HEK293 (cell line): ENCODE measurements around the gene GTF3C5.

ENCODE experiments used
- CTCF ChIA-PET: fragments of 350-600 bp; formaldehyde crosslinking; extraction: SDS; loops from one replicate; lab custom pipeline; 2021; ENCODE audit warnings: antibody characterized with exemption; lab: Yijun Ruan, JAX
- POLR2A ChIA-PET: fragments of 300-600 bp; formaldehyde crosslinking; extraction: SDS; loops from one replicate; lab custom pipeline; 2020; ENCODE audit warnings: antibody characterized with exemption, inconsistent platforms; lab: Yijun Ruan, JAX
- H3K27ac ChIP-seq: fragments of 200-500 bp; sonication (Bioruptor generic); 2 replicates; pipeline ENCODE4 v1.5.1; 2014; ENCODE audit warnings: low read depth, low read length, control low read depth, inconsistent platforms; ENCODE audit errors: extremely low read depth
- H3K36me3 ChIP-seq, 2 experiments: fragments of 200-500 bp in 1 of 2; sonication (Bioruptor generic) in 1 of 2; 1 replicate in 1 of 2; 2 replicates in 1 of 2; pipeline ENCODE4 v1.5.1; 2014 to 2017; ENCODE audit warnings: inconsistent platforms in 2 of 2, low read length in 2 of 2; ENCODE audit not compliant: control insufficient read depth in 2 of 2, insufficient read depth in 1 of 2
- H3K4me1 ChIP-seq: fragments of 200-500 bp; sonication (Bioruptor generic); 2 replicates; pipeline ENCODE4 v1.5.1; 2014; ENCODE audit warnings: mild to moderate bottlenecking, low read length, inconsistent platforms; ENCODE audit not compliant: control insufficient read depth, insufficient read depth
- H3K4me3 ChIP-seq: 2 replicates; pipeline ENCODE4 v1.5.1; 2011; ENCODE audit warnings: low read depth, mild to moderate bottlenecking, control low read depth, low read length, moderate library complexity
- H3K9me3 ChIP-seq: fragments of 200-500 bp; sonication (Bioruptor generic); 2 replicates; pipeline ENCODE4 v1.5.1; 2014; ENCODE audit warnings: low read depth, low read length, inconsistent platforms; ENCODE audit not compliant: control insufficient read depth, insufficient read depth
- AEBP2 ChIP-seq: fragments of 450-650 bp; formaldehyde crosslinking; IDR thresholded peaks from 2 replicates; pipeline ENCODE4 v1.5.1; 2016; ENCODE audit warnings: missing biosample characterization, missing genetic modification characterization, borderline replicate concordance
- KLF7 ChIP-seq: fragments of 450-650 bp; formaldehyde crosslinking; IDR thresholded peaks from 2 replicates; pipeline ENCODE4 v1.5.1; 2016; ENCODE audit warnings: missing biosample characterization, missing genetic modification characterization, borderline replicate concordance
- MZF1 ChIP-seq: fragments of 450-650 bp; formaldehyde crosslinking; IDR thresholded peaks from 2 replicates; pipeline ENCODE4 v1.5.1; 2017; ENCODE audit warnings: missing biosample characterization, missing genetic modification characterization, borderline replicate concordance
- REST ChIP-seq: fragments of 450-650 bp; formaldehyde crosslinking; IDR thresholded peaks from 2 replicates; pipeline ENCODE4 v1.5.1; 2016; ENCODE audit warnings: missing biosample characterization, missing genetic modification characterization
- WT1 ChIP-seq: fragments of 450-650 bp; formaldehyde crosslinking; IDR thresholded peaks from 2 replicates; pipeline ENCODE4 v1.5.1; 2016; ENCODE audit warnings: missing biosample characterization, missing genetic modification characterization
- ZBTB17 ChIP-seq: fragments of 450-650 bp; formaldehyde crosslinking; IDR thresholded peaks from 2 replicates; pipeline ENCODE4 v1.5.1; 2016; ENCODE audit warnings: missing biosample characterization, missing genetic modification characterization
- ZBTB21 ChIP-seq: fragments of 450-650 bp; formaldehyde crosslinking; IDR thresholded peaks from 2 replicates; pipeline ENCODE4 v1.5.1; 2017; ENCODE audit warnings: missing biosample characterization, missing genetic modification characterization
- ZBTB26 ChIP-seq: fragments of 450-650 bp; formaldehyde crosslinking; optimal IDR thresholded peaks from 2 replicates; pipeline ENCODE3; 2016; ENCODE audit warnings: missing biosample characterization, mild to moderate bottlenecking, missing genetic modification characterization
- ZBTB8A ChIP-seq: fragments of 450-650 bp; formaldehyde crosslinking; IDR thresholded peaks from 2 replicates; pipeline ENCODE4 v1.5.1; 2016; ENCODE audit warnings: missing biosample characterization, missing genetic modification characterization
- ZFHX2 ChIP-seq: fragments of 450-650 bp; formaldehyde crosslinking; conservative IDR thresholded peaks from 2 replicates; pipeline ENCODE4 v1.5.1; 2016; ENCODE audit warnings: missing biosample characterization, missing genetic modification characterization
- ZNF175 ChIP-seq: fragments of 450-650 bp; formaldehyde crosslinking; IDR thresholded peaks from 2 replicates; pipeline ENCODE4 v1.5.1; 2016; ENCODE audit warnings: missing biosample characterization, missing genetic modification characterization
- ZNF248 ChIP-seq: fragments of 450-650 bp; formaldehyde crosslinking; IDR thresholded peaks from 2 replicates; pipeline ENCODE4 v1.5.1; 2017; ENCODE audit warnings: missing biosample characterization, missing genetic modification characterization
- ZNF324 ChIP-seq: fragments of 450-650 bp; formaldehyde crosslinking; IDR thresholded peaks from 2 replicates; pipeline ENCODE4 v1.5.1; 2016; ENCODE audit warnings: missing biosample characterization, missing genetic modification characterization
- ZNF350 ChIP-seq: fragments of 450-650 bp; formaldehyde crosslinking; IDR thresholded peaks from 2 replicates; pipeline ENCODE4 v1.5.0; 2017; ENCODE audit warnings: missing biosample characterization, mild to moderate bottlenecking, missing genetic modification characterization
- ZNF426 ChIP-seq: fragments of 450-650 bp; formaldehyde crosslinking; IDR thresholded peaks from 2 replicates; pipeline ENCODE4 v1.5.1; 2017; ENCODE audit warnings: missing biosample characterization, missing genetic modification characterization, mild to moderate bottlenecking, inconsistent platforms, moderate library complexity
- ZNF571 ChIP-seq: fragments of 450-650 bp; formaldehyde crosslinking; IDR thresholded peaks from 2 replicates; pipeline ENCODE4 v1.5.0; 2017; ENCODE audit warnings: missing biosample characterization, missing genetic modification characterization
- ZNF580 ChIP-seq: fragments of 450-650 bp; formaldehyde crosslinking; IDR thresholded peaks from 2 replicates; pipeline ENCODE4 v1.5.1; 2016; ENCODE audit warnings: missing biosample characterization, missing genetic modification characterization
- ZNF596 ChIP-seq: fragments of 450-650 bp; IDR thresholded peaks from 2 replicates; pipeline ENCODE4 v1.5.0; 2018; ENCODE audit warnings: missing biosample characterization, mild to moderate bottlenecking, missing genetic modification characterization, moderate library complexity
- ZNF704 ChIP-seq: fragments of 450-650 bp; formaldehyde crosslinking; IDR thresholded peaks from 2 replicates; pipeline ENCODE4 v1.5.1; 2016; ENCODE audit warnings: missing biosample characterization, missing genetic modification characterization
- ZNF792 ChIP-seq: fragments of 450-650 bp; formaldehyde crosslinking; IDR thresholded peaks from 2 replicates; pipeline ENCODE4 v1.5.1; 2016; ENCODE audit warnings: missing biosample characterization, missing genetic modification characterization
- ZNF843 ChIP-seq: fragments of 450-650 bp; formaldehyde crosslinking; IDR thresholded peaks from 2 replicates; pipeline ENCODE4 v1.5.1; 2016; ENCODE audit warnings: missing biosample characterization, missing genetic modification characterization
- ZSCAN23 ChIP-seq: fragments of 450-650 bp; formaldehyde crosslinking; IDR thresholded peaks from 2 replicates; pipeline ENCODE4 v1.5.1; 2016; ENCODE audit warnings: missing biosample characterization, missing genetic modification characterization
- ZXDB ChIP-seq: fragments of 450-650 bp; formaldehyde crosslinking; IDR thresholded peaks from 2 replicates; pipeline ENCODE4 v1.5.1; 2016; ENCODE audit warnings: missing biosample characterization, missing genetic modification characterization

Gene GTF3C5

GRCh38 chr9:132998831-132999635, 31.8 kb upstream of the GTF3C5 start:
- ChIA-PET CTCF (interaction anchor here (0.7 to 3.4 kb wide), 2 partner anchors 23 to 98 kb away, joined by 4 to 14 read pairs; no protein-coding TSS in a partner anchor), POLR2A (no interaction called here)
- Histone ChIP-seq H3K27ac (no peak overlapping the region), H3K4me1 (no peaks in the 10 kb centered on the region), H3K9me3 (no peaks in the 10 kb centered on the region), H3K36me3 (no peaks in the 10 kb centered on the region), H3K4me3 (no peak overlapping the region)
- TF ChIP-seq AEBP2, result no peak
- no peak for TF ChIP-seq ZNF704 (tag by site-specific recombination)
- no peak for TF ChIP-seq ZNF248 (tag by site-specific recombination)
- no peak for TF ChIP-seq MZF1 (tag by site-specific recombination)
- peak; percentile 73 for TF ChIP-seq ZNF596
- no peak for TF ChIP-seq WT1

- H3K4me3 ChIP-seq, result no peak overlapping the region
- POLR2A ChIA-PET, result interaction anchor here (1.3 to 2.3 kb wide), 2 partner anchors 20 to 28 kb away, joined by 3 to 10 read pairs; partner anchors contain the start of gene GTF3C5
- CTCF ChIA-PET, result interaction anchor here (0.6 to 5.7 kb wide), 6 partner anchors 9 to 184 kb away, joined by 3 to 56 read pairs (median 4); partner anchors contain the start of gene GFI1B
Measured at GRCh38 chr9:133002147-133003070, 28.4 kb upstream of the GTF3C5 start.

GRCh38 chr9:133003071-133003461, 27.7 kb upstream of the GTF3C5 start:
- H3K4me1 ChIP-seq, result no peaks in the 10 kb centered on the region
- H3K27ac ChIP-seq, result no peak overlapping the region
- ChIA-PET POLR2A (interaction anchor here (1.3 to 2.3 kb wide), 2 partner anchors 19 to 27 kb away, joined by 3 to 10 read pairs; partner anchors contain the start of gene GTF3C5), CTCF (interaction anchor here (0.6 to 5.7 kb wide), 5 partner anchors 8 to 183 kb away, joined by 3 to 56 read pairs (median 4); partner anchors contain the start of gene GFI1B)
- no peaks in the 10 kb centered on the region for H3K36me3 ChIP-seq
- H3K4me3 ChIP-seq, result no peak overlapping the region
- no peaks in the 10 kb centered on the region for H3K9me3 ChIP-seq
- TF ChIP-seq ZFHX2 (tag by site-specific recombination) (no peak), ZSCAN23 (tag by site-specific recombination) (no peak), ZNF426 (tag by site-specific recombination) (no peak), KLF7 (tag by site-specific recombination) (no peak), ZNF350 (tag by site-specific recombination) (no peak), ZNF571 (tag by site-specific recombination) (no peak), ZNF175 (no peak), ZBTB26 (tag by site-specific recombination) (no peak), ZXDB (tag by site-specific recombination) (no peak), ZBTB21 (tag by site-specific recombination) (no peak), REST (tag by site-specific recombination) (no peak), ZBTB8A (tag by site-specific recombination) (no peak), ZNF248 (tag by site-specific recombination) (no peak)

More at GRCh38 chr9:133002147-133003070, 28.4 kb upstream of the GTF3C5 start:
- no peaks in the 10 kb centered on the region for H3K9me3 ChIP-seq
- H3K4me1 ChIP-seq, result no peaks in the 10 kb centered on the region
- no peak for TF ChIP-seq ZNF792 (tag by site-specific recombination)
- TF ChIP-seq ZBTB17 (tag by site-specific recombination), result peak; percentile 54
- no peak for TF ChIP-seq ZNF843 (tag by site-specific recombination)
- no peak for TF ChIP-seq ZNF324
- TF ChIP-seq ZNF580, result no peak
- TF ChIP-seq, all 188 proteins: peak for 1
- no peaks in the 10 kb centered on the region for H3K36me3 ChIP-seq
- H3K27ac ChIP-seq, result no peak overlapping the region
